SK-N-SH (cell line): ENCODE results near the gene EIPR1. TPM values are rescaled to one million over a fixed set of nuclear protein-coding genes. Genes with fewer than 3 reads are reported as not detected.
A peak's percentile ranks its signal among the peaks of the same experiment; 100 is the strongest.

ENCODE experiments used
- CTCF ChIA-PET: fragments of 300-600, 350-600 bp; formaldehyde crosslinking; extraction: SDS; loops from one replicate; lab custom pipeline; 2021; lab: Yijun Ruan, JAX
- POLR2A ChIA-PET: fragments of 350-600 bp; sonication (Branson Sonifier 250); formaldehyde crosslinking; extraction: SDS; loops from one replicate; lab custom pipeline; 2020; ENCODE audit warnings: antibody characterized with exemption, inconsistent platforms; lab: Yijun Ruan, JAX
- DNase-seq: peaks from one replicate; pipeline ENCODE4 v3.0.0; 2012
- H2AFZ ChIP-seq: fragments of 200-600 bp; sonication (generic); 2 replicates; pipeline ENCODE4 v1.8.1; 2016; ENCODE audit warnings: antibody characterized with exemption, mild to moderate bottlenecking, low read depth
- H3F3A ChIP-seq: fragments of 200-600 bp; sonication (generic); replicated peaks from 2 replicates; pipeline ENCODE3; 2016; ENCODE audit warnings: antibody characterized with exemption, mild to moderate bottlenecking; ENCODE audit not compliant: insufficient read depth
- H3K27ac ChIP-seq, 2 experiments: fragments of 200-500 bp in 1 of 2; fragments of 200-600 bp in 1 of 2; sonication (Bioruptor generic) in 1 of 2; sonication (generic), shearing (Covaris generic) in 1 of 2; 2 replicates each; pipeline versions ENCODE4 v1.5.1 to v1.6.1; 2014 to 2016; ENCODE audit warnings: low read depth in 2 of 2, inconsistent platforms in 1 of 2, low read length in 1 of 2, mild to moderate bottlenecking in 1 of 2, mixed read lengths in 1 of 2
- H3K27me3 ChIP-seq: fragments of 200-600 bp; sonication (generic), shearing (Covaris generic); 2 replicates; pipeline ENCODE4 v1.6.1; 2016; ENCODE audit warnings: mixed run types; ENCODE audit not compliant: insufficient read depth
- H3K36me3 ChIP-seq, 2 experiments: fragments of 200-500 bp in 1 of 2; fragments of 200-600 bp in 1 of 2; sonication (Bioruptor generic) in 1 of 2; sonication (generic) in 1 of 2; replicated peaks in 1 of 2; 2 replicates each; pipeline versions ENCODE3 to v1.5.1; 2014 to 2016; ENCODE audit warnings: low read length in 1 of 2, mild to moderate bottlenecking in 1 of 2; ENCODE audit not compliant: insufficient read depth in 2 of 2, control insufficient read depth in 1 of 2
- H3K4me1 ChIP-seq, 2 experiments: fragments of 200-500 bp in 1 of 2; fragments of 200-600 bp in 1 of 2; sonication (Bioruptor generic) in 1 of 2; sonication (generic), shearing (Covaris generic) in 1 of 2; 2 replicates each; pipeline versions ENCODE4 v1.5.1 to v1.6.1; 2014 to 2016; ENCODE audit warnings: low read depth in 1 of 2, low read length in 1 of 2, mixed run types in 1 of 2; ENCODE audit not compliant: insufficient read depth in 2 of 2, control insufficient read depth in 1 of 2
- H3K4me2 ChIP-seq: fragments of 200-600 bp; sonication (generic), shearing (Covaris generic); 2 replicates; pipeline ENCODE4 v1.6.1; 2017; ENCODE audit warnings: mixed run types
- H3K4me3 ChIP-seq, 2 experiments: fragments of 200-500 bp in 1 of 2; fragments of 200-600 bp in 1 of 2; sonication (Bioruptor generic) in 1 of 2; sonication (generic), shearing (Covaris generic) in 1 of 2; 2 replicates each; pipeline versions ENCODE4 v1.5.1 to v1.8.1; 2014 to 2016; ENCODE audit warnings: low read depth in 2 of 2, inconsistent platforms in 1 of 2, low read length in 1 of 2, mild to moderate bottlenecking in 1 of 2, mixed read lengths in 1 of 2, moderate library complexity in 1 of 2
- H3K79me2 ChIP-seq: fragments of 200-600 bp; sonication (generic); 2 replicates; pipeline ENCODE4 v1.8.1; 2017; ENCODE audit warnings: mild to moderate bottlenecking; ENCODE audit not compliant: insufficient read depth
- H3K9ac ChIP-seq: fragments of 200-600 bp; sonication (generic); 2 replicates; pipeline ENCODE4 v1.6.1; 2017; ENCODE audit warnings: mixed run types
- H3K9me2 ChIP-seq: fragments of 200-600 bp; sonication (generic); 2 replicates; pipeline ENCODE4 v1.6.1; 2017; ENCODE audit warnings: mixed run types
- H3K9me3 ChIP-seq: fragments of 200-600 bp; sonication (generic); 2 replicates; pipeline ENCODE4 v1.6.1; 2017; ENCODE audit warnings: mixed run types, mild to moderate bottlenecking, moderate library complexity
- H4K20me1 ChIP-seq: fragments of 200-600 bp; sonication (generic); 2 replicates; pipeline ENCODE4 v1.6.1; 2017; ENCODE audit warnings: mild to moderate bottlenecking, mixed run types; ENCODE audit not compliant: insufficient read depth
- CHD2 ChIP-seq: fragments of 150-350 bp; IDR thresholded peaks from 2 replicates; pipeline ENCODE4 v1.6.1; 2018; ENCODE audit warnings: low read length; ENCODE audit not compliant: partially characterized antibody
- EZH2phosphoT487 ChIP-seq: fragments of 200-600 bp; sonication (generic); IDR thresholded peaks from 2 replicates; pipeline ENCODE4 v1.6.1; 2017; ENCODE audit warnings: low read depth, mixed run types, mild to moderate bottlenecking, antibody characterized with exemption, moderate library complexity, borderline replicate concordance
- FOXM1 ChIP-seq: IDR thresholded peaks from 2 replicates; pipeline ENCODE4 v1.4.0; 2012; ENCODE audit warnings: low read depth, mild to moderate bottlenecking
- GATA2 ChIP-seq: sonication (generic); formaldehyde crosslinking; IDR thresholded peaks from 2 replicates; pipeline ENCODE4 v1.5.0; 2020; ENCODE audit warnings: mild to moderate bottlenecking, missing genetic modification reagents
- MEF2A ChIP-seq: IDR thresholded peaks from 2 replicates; pipeline ENCODE4 v1.4.0; 2012; ENCODE audit warnings: low read depth, borderline replicate concordance
- MXI1 ChIP-seq: IDR thresholded peaks from 2 replicates; pipeline ENCODE4 v1.6.1; 2012; ENCODE audit warnings: mild to moderate bottlenecking, low read depth, low read length, improper control_type of control experiment
- NFIC ChIP-seq: IDR thresholded peaks from 2 replicates; pipeline ENCODE4 v1.4.0; 2012; ENCODE audit warnings: borderline replicate concordance
- NRF1 ChIP-seq: IDR thresholded peaks from 2 replicates; pipeline ENCODE4 v1.6.1; 2012; ENCODE audit warnings: low read depth, mild to moderate bottlenecking, low read length
- POLR2AphosphoS5 ChIP-seq: IDR thresholded peaks from 2 replicates; pipeline ENCODE4 v1.6.1; 2012; ENCODE audit warnings: low read depth, low read length
- RAD21 ChIP-seq: IDR thresholded peaks from 2 replicates; pipeline ENCODE4 v1.6.1; 2012; ENCODE audit warnings: mild to moderate bottlenecking, low read length
- RCOR1 ChIP-seq: fragments of 150-350 bp; IDR thresholded peaks from 2 replicates; pipeline ENCODE4 v1.6.1; 2017; ENCODE audit warnings: antibody characterized with exemption, low read length
- RFX5 ChIP-seq: IDR thresholded peaks from 2 replicates; pipeline ENCODE4 v1.6.1; 2012; ENCODE audit warnings: mild to moderate bottlenecking, improper control_type of control experiment, low read length
- TCF12 ChIP-seq: IDR thresholded peaks from 2 replicates; pipeline ENCODE4 v1.4.0; 2012
- TEAD4 ChIP-seq: IDR thresholded peaks from 2 replicates; pipeline ENCODE4 v1.4.0; 2012; ENCODE audit warnings: mild to moderate bottlenecking, borderline replicate concordance; ENCODE audit not compliant: insufficient read depth
- USF1 ChIP-seq: IDR thresholded peaks from 2 replicates; pipeline ENCODE4 v1.4.0; 2012; ENCODE audit warnings: low read depth, borderline replicate concordance
- USF2 ChIP-seq: fragments of 150-350 bp; IDR thresholded peaks from 2 replicates; pipeline ENCODE4 v1.6.1; 2017; ENCODE audit warnings: antibody characterized with exemption, low read length, low read depth, borderline replicate concordance
- YY1 ChIP-seq: IDR thresholded peaks from 2 replicates; pipeline ENCODE4 v1.4.0; 2012; ENCODE audit warnings: low read depth, mild to moderate bottlenecking
- ZBTB33 ChIP-seq: IDR thresholded peaks from 2 replicates; pipeline ENCODE4 v1.4.0; 2012; ENCODE audit warnings: low read depth, borderline replicate concordance
- WGBS: methylation state at CpG from one replicate; pipeline ENCODE4 v1.1.6; 2017; ENCODE audit warnings: low lambda C conversion rate; 5-methylcytosine and 5-hydroxymethylcytosine counted together
- polyA plus RNA-seq, 3 experiments: library from polyadenylated mRNA; depleted of rRNA; stranded (reverse); fragments of >200 nt; gene quantifications; 2 replicates each; pipeline ENCODE4 v1.2.3, GENCODE V29; 2012
- TF ChIP-seq, protein P1 (sequence below): IDR thresholded peaks from 2 replicates; pipeline ENCODE4 v1.4.0; 2012; ENCODE audit warnings: low read depth
- TF ChIP-seq, protein P2 (sequence below): fragments of 200-600 bp; sonication (generic); IDR thresholded peaks from 2 replicates; pipeline ENCODE4 v1.6.1; 2017; ENCODE audit warnings: antibody characterized with exemption, mild to moderate bottlenecking, moderate library complexity

Gene EIPR1
- polyA plus RNA-seq, 1 of the 3 experiments (the other 2 are of a cell fraction), result 85.9 TPM

GRCh38 chr2:3192281-3192818 is 185.3 kb downstream of the EIPR1 start:
- POLR2A ChIA-PET, result no interaction called here
- Histone ChIP-seq H4K20me1 (no peaks in the 10 kb centered on the region), H3K36me3 (peaks cover 3 to 84% of the 10 kb centered on the region in 2 experiments), H3K79me2 (no peaks in the 10 kb centered on the region), H3F3A (no peaks in the 10 kb centered on the region), H3K27ac (peak overlapping the region in 1 of 2 experiments; percentile 88; a peak in 2 of 4 replicates), H3K4me3 (no peak overlapping the region), H3K9ac (no peak overlapping the region), H3K9me3 (no peaks in the 10 kb centered on the region), H2AFZ (no peak overlapping the region), H3K9me2 (no peaks in the 10 kb centered on the region), H3K4me1 (peaks cover 0 to 42% of the 10 kb centered on the region in 2 experiments; a peak in 2 of 4 replicates), H3K4me2 (no peak overlapping the region), H3K27me3 (no peaks in the 10 kb centered on the region)
- CTCF ChIA-PET, result interaction anchor here (0.6 to 1.6 kb wide), 6 partner anchors 13 to 348 kb away, joined by 3 to 8 read pairs (median 4); no protein-coding TSS in a partner anchor
- 94% methylated on average over 13 of the region's 17 CpGs for WGBS
- TF ChIP-seq, protein P1, sequence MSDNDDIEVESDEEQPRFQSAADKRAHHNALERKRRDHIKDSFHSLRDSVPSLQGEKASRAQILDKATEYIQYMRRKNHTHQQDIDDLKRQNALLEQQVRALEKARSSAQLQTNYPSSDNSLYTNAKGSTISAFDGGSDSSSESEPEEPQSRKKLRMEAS, result no peak
- TF ChIP-seq MXI1, result no peak
- TF ChIP-seq FOXM1, result no peak
- no peak for TF ChIP-seq CHD2
- TF ChIP-seq RCOR1, result no peak
- TF ChIP-seq, protein P2, sequence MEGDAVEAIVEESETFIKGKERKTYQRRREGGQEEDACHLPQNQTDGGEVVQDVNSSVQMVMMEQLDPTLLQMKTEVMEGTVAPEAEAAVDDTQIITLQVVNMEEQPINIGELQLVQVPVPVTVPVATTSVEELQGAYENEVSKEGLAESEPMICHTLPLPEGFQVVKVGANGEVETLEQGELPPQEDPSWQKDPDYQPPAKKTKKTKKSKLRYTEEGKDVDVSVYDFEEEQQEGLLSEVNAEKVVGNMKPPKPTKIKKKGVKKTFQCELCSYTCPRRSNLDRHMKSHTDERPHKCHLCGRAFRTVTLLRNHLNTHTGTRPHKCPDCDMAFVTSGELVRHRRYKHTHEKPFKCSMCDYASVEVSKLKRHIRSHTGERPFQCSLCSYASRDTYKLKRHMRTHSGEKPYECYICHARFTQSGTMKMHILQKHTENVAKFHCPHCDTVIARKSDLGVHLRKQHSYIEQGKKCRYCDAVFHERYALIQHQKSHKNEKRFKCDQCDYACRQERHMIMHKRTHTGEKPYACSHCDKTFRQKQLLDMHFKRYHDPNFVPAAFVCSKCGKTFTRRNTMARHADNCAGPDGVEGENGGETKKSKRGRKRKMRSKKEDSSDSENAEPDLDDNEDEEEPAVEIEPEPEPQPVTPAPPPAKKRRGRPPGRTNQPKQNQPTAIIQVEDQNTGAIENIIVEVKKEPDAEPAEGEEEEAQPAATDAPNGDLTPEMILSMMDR, result no peak
- TF ChIP-seq YY1, result no peak
- DNase-seq, result no peak

DNA sequence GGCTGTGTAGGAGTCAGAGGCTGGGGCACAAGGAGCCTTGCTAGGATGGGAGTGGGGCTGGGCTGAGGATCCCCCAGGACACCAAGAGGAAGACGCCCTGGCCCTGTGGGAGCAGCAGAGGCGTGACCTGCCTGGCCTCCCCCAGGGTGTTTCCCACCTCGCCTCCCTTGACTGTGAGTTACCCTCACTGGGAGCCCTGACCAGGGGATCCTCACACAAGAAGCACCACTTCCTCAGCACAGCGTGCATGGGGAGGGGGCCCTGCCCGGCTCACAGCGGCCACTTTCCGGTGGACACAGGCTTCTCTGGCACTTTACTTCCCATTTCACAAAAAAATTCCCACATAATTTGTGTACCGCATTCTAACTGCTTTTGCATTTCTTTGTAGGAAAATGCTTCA is 187.7 kb downstream of the EIPR1 start:
- Histone ChIP-seq H3K4me3 (no peak overlapping the region), H4K20me1 (no peaks in the 10 kb centered on the region), H3K27ac (peak overlapping the region in 1 of 2 experiments; percentile 8; a peak in 1 of 4 replicates), H3K36me3 (peaks cover 7 to 69% of the 10 kb centered on the region in 2 experiments), H3F3A (no peaks in the 10 kb centered on the region), H2AFZ (no peak overlapping the region), H3K9me2 (no peaks in the 10 kb centered on the region), H3K27me3 (no peaks in the 10 kb centered on the region), H3K9ac (no peak overlapping the region), H3K4me1 (peaks cover 0 to 38% of the 10 kb centered on the region in 2 experiments; a peak in 2 of 4 replicates), H3K79me2 (no peaks in the 10 kb centered on the region), H3K4me2 (no peak overlapping the region), H3K9me3 (no peaks in the 10 kb centered on the region)
- DNase-seq, result no peak
- CTCF ChIA-PET, result no interaction called here
- 97% methylated on average over 7 of the region's 8 CpGs for WGBS
- POLR2A ChIA-PET, result no interaction called here
- TF ChIP-seq, protein P1, result no peak
- TF ChIP-seq MXI1 (no peak), ZBTB33 (no peak), RAD21 (no peak), USF1 (no peak), NRF1 (no peak), NFIC (no peak), EZH2phosphoT487 (no peak), POLR2AphosphoS5 (no peak), RCOR1 (no peak), RFX5 (no peak), GATA2 (CRISPR knock-in tag) (no peak), USF2 (no peak), MEF2A (no peak), TEAD4 (no peak), TCF12 (no peak)
